B cell (primary cell): ENCODE data around the gene PCDHB16. TPM values are rescaled to one million over a fixed set of nuclear protein-coding genes. Genes with fewer than 3 reads are reported as not detected.
"Not testable (repeated sequence)": the region's sequence is repeated elsewhere in the genome, so short reads cannot be mapped to it uniquely, and the experiment has no call there.

Experiments used
- ATAC-seq: fragments of 200-7000 bp; cut with Tn5 transposase; one replicate; pipeline ENCODE4 v1.10.0; 2021; ENCODE audit warnings: low read depth, mild to moderate bottlenecking, moderate number of reproducible peaks, moderate library complexity
- CTCF ChIA-PET: fragments of 350-600 bp; sonication (Branson Sonifier 250); formaldehyde crosslinking; loops from one replicate; lab custom pipeline; 2021; ENCODE audit warnings: antibody characterized with exemption, inconsistent platforms; lab: Charles Lee
- POLR2A ChIA-PET: fragments of 350-600 bp; sonication (Branson Sonifier 250); formaldehyde crosslinking; loops from one replicate; lab custom pipeline; 2021; ENCODE audit warnings: antibody characterized with exemption; lab: Charles Lee
- DNase-seq: peaks from one replicate; pipeline ENCODE4 v3.0.0; 2013
- H2AFZ ChIP-seq: 2 replicates; pipeline ENCODE4 v1.6.1; 2012; ENCODE audit warnings: mild to moderate bottlenecking, low read depth, low read length; ENCODE audit not compliant: insufficient read depth, poor library complexity, severe bottlenecking
- H3K27ac ChIP-seq, 2 donors: 1 replicate in 1 of 2; 2 replicates in 1 of 2; pipeline ENCODE4 v1.5.1; 2012 to 2013; ENCODE audit warnings: low read length in 2 of 2, mild to moderate bottlenecking in 2 of 2, moderate library complexity in 1 of 2
- H3K27me3 ChIP-seq, 4 experiments: fragments of 200-600 bp in 1 of 4; sonication (generic) in 1 of 4; replicated peaks in 1 of 4; 1 replicate in 2 of 4; 2 replicates in 2 of 4; pipeline versions ENCODE4 v1.6.1 to v1.7.0; 2013 to 2016; ENCODE audit warnings: low read length in 3 of 4, mild to moderate bottlenecking in 2 of 4, mixed read lengths in 1 of 4, moderate library complexity in 1 of 4; ENCODE audit not compliant: insufficient read depth in 4 of 4, control insufficient read depth in 3 of 4; ENCODE audit errors: control extremely low read depth in 1 of 4
- H3K36me3 ChIP-seq, 2 experiments: replicated peaks in 1 of 2; 1 replicate in 1 of 2; 2 replicates in 1 of 2; pipeline versions ENCODE4 v1.6.1 to v1.7.1; 2013; ENCODE audit warnings: low read length in 1 of 2; ENCODE audit not compliant: insufficient read depth in 2 of 2, control insufficient read depth in 1 of 2; ENCODE audit errors: control extremely low read depth in 1 of 2, extremely low read depth in 1 of 2
- H3K4me1 ChIP-seq, 2 donors: fragments of 200-600 bp in 1 of 2; sonication (generic) in 1 of 2; 1 replicate in 1 of 2; 2 replicates in 1 of 2; pipeline versions ENCODE4 v1.5.1 to v1.6.1; 2013 to 2017; ENCODE audit warnings: low read length in 2 of 2; ENCODE audit not compliant: control insufficient read depth in 2 of 2, insufficient read depth in 2 of 2
- H3K4me2 ChIP-seq: replicated peaks from 2 replicates; pipeline ENCODE3; 2012; ENCODE audit warnings: mild to moderate bottlenecking, low read depth, low read length; ENCODE audit not compliant: poor library complexity, severe bottlenecking
- H3K4me3 ChIP-seq, 5 experiments: fragments of 200-600 bp in 1 of 5; sonication (generic) in 1 of 5; 1 replicate in 3 of 5; 2 replicates in 2 of 5; pipeline versions ENCODE4 v1.5.1 to v1.7.0; 2011 to 2016; ENCODE audit warnings: low read length in 4 of 5, mild to moderate bottlenecking in 4 of 5, low read depth in 2 of 5, control low read depth in 1 of 5, moderate library complexity in 1 of 5; ENCODE audit not compliant: insufficient read depth in 1 of 5; ENCODE audit errors: control extremely low read depth in 1 of 5, extremely low read depth in 1 of 5
- H3K79me2 ChIP-seq: fragments of 200-600 bp; sonication (generic); one replicate; pipeline ENCODE4 v1.6.0; 2016; ENCODE audit warnings: low read length; ENCODE audit not compliant: control insufficient read depth, insufficient read depth
- H3K9ac ChIP-seq: fragments of 200-600 bp; sonication (generic); 2 replicates; pipeline ENCODE4 v1.6.1; 2017; ENCODE audit warnings: mild to moderate bottlenecking, low read length, moderate library complexity
- H3K9me3 ChIP-seq, 3 donors: one replicate each; pipeline versions ENCODE4 v1.6.1 to v1.7.1; 2013; ENCODE audit warnings: low read length in 2 of 3; ENCODE audit not compliant: control insufficient read depth in 2 of 3, insufficient read depth in 1 of 3; ENCODE audit errors: control extremely low read depth in 1 of 3
- H4K20me1 ChIP-seq: 2 replicates; pipeline ENCODE4 v1.6.0; 2012; ENCODE audit warnings: mild to moderate bottlenecking, low read length; ENCODE audit not compliant: insufficient read depth, control insufficient read depth, poor library complexity, severe bottlenecking
- H3K27ac Mint-ChIP-seq: one replicate; pipeline ENCODE4 v1.8.0; 2021; ENCODE audit warnings: mixed read lengths
- H3K27me3 Mint-ChIP-seq: one replicate; pipeline ENCODE4 v1.8.0; 2021; ENCODE audit warnings: mixed read lengths
- H3K4me1 Mint-ChIP-seq: one replicate; pipeline ENCODE4 v1.8.0; 2021; ENCODE audit warnings: mixed read lengths
- H3K4me3 Mint-ChIP-seq: one replicate; pipeline ENCODE4 v1.8.0; 2021; ENCODE audit warnings: mixed read lengths
- H3K9me3 Mint-ChIP-seq: one replicate; pipeline ENCODE4 v1.8.0; 2022; ENCODE audit warnings: mixed read lengths; ENCODE audit not compliant: insufficient read depth
- EZH2 ChIP-seq: IDR thresholded peaks from 2 replicates; pipeline ENCODE4 v1.6.1; 2012; ENCODE audit warnings: borderline replicate concordance, low read depth, mild to moderate bottlenecking, moderate library complexity, low read length; ENCODE audit not compliant: insufficient read depth, poor library complexity, severe bottlenecking
- WGBS: methylation state at CpG from one replicate; pipeline ENCODE4 v1.1.5; 2013; ENCODE audit warnings: missing lambda C conversion rate; ENCODE audit not compliant: insufficient coverage; 5-methylcytosine and 5-hydroxymethylcytosine counted together
- intact Hi-C: fragments of 100-400 bp; cut with micrococcal nuclease; formaldehyde crosslinking; loops from one replicate; pipeline ENCODE4 v1.10.0; 2022
- polyA plus RNA-seq: library from polyadenylated mRNA; depleted of rRNA; stranded (reverse); fragments of >200 nt; gene quantifications from 2 replicates; pipeline ENCODE4 v1.2.3, GENCODE V29; 2012
- total RNA-seq, 2 donors: library from RNA; stranded (reverse); fragments of 120-200 nt in 1 of 2; gene quantifications; 1 replicate in 1 of 2; 2 replicates in 1 of 2; pipeline versions ENCODE4 v1.2.3 to v1.2.4, GENCODE V29; 2013 to 2022
- TF ChIP-seq, protein P1 (sequence below): fragments of 200-600 bp; IDR thresholded peaks from one replicate; pipeline ENCODE4 v1.8.0; 2022; ENCODE audit warnings: antibody characterized with exemption, mild to moderate bottlenecking

PCDHB16 gene
- total and polyA plus RNA-seq, 2 donors (not counting 1 experiment from before 2014, with no cell fraction given), result not detected

DNA sequence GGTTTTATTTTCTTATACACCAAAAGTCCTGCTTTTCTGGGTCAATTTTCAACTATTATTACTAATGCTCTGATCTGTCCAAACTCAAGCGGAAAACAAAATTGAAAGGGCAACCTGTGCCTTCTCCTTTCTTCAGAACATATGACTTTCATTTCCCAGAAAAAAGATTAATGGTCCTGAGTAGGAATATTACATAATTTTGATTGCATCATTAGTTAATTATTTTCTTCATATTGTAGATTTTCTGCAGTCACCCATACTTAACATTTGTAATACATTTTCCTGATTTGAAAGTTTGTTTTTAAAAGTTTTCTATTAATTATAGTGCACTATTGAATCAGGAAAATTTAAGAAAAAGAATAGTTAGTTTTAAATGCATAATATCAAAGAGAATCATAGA, 6.3 kb upstream of the PCDHB16 start:
- CTCF ChIA-PET, result no interaction called here
- no CpG with 5 or more reads among the region's 1 CpG for WGBS
- H3K4me3 ChIP-seq, result no peak overlapping the region
- H3K4me3 Mint-ChIP-seq, result no peak overlapping the region
- peaks cover 0 to 4% of the 10 kb centered on the region in 2 donors for H3K4me1 ChIP-seq
- POLR2A ChIA-PET, result no interaction called here
- H4K20me1 ChIP-seq, result no peaks in the 10 kb centered on the region
- H3K27ac Mint-ChIP-seq, result no peak overlapping the region
- peaks cover 2% of the 10 kb centered on the region for H3K4me1 Mint-ChIP-seq
- peaks cover 2% of the 10 kb centered on the region for H3K9me3 Mint-ChIP-seq
- no peak overlapping the region for H3K4me2 ChIP-seq
- no peaks in the 10 kb centered on the region for H3K27me3 Mint-ChIP-seq
- H3K79me2 ChIP-seq, result no peaks in the 10 kb centered on the region
- peaks cover 0 to 5% (median 0%) of the 10 kb centered on the region in 4 experiments for H3K27me3 ChIP-seq
- no peak for TF ChIP-seq EZH2
- TF ChIP-seq, protein P1, sequence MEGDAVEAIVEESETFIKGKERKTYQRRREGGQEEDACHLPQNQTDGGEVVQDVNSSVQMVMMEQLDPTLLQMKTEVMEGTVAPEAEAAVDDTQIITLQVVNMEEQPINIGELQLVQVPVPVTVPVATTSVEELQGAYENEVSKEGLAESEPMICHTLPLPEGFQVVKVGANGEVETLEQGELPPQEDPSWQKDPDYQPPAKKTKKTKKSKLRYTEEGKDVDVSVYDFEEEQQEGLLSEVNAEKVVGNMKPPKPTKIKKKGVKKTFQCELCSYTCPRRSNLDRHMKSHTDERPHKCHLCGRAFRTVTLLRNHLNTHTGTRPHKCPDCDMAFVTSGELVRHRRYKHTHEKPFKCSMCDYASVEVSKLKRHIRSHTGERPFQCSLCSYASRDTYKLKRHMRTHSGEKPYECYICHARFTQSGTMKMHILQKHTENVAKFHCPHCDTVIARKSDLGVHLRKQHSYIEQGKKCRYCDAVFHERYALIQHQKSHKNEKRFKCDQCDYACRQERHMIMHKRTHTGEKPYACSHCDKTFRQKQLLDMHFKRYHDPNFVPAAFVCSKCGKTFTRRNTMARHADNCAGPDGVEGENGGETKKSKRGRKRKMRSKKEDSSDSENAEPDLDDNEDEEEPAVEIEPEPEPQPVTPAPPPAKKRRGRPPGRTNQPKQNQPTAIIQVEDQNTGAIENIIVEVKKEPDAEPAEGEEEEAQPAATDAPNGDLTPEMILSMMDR, result no peak
- no peak for ATAC-seq
- intact Hi-C loops, result no loop called here
- H3K9ac ChIP-seq, result no peak overlapping the region
- H3K9me3 ChIP-seq, result peaks cover 2 to 33% (median 3%) of the 10 kb centered on the region in 3 donors
- no peak overlapping the region for H2AFZ ChIP-seq
- H3K27ac ChIP-seq, result no peak overlapping the region
- H3K36me3 ChIP-seq, result no peaks in the 10 kb centered on the region
- no peak for DNase-seq

DNA sequence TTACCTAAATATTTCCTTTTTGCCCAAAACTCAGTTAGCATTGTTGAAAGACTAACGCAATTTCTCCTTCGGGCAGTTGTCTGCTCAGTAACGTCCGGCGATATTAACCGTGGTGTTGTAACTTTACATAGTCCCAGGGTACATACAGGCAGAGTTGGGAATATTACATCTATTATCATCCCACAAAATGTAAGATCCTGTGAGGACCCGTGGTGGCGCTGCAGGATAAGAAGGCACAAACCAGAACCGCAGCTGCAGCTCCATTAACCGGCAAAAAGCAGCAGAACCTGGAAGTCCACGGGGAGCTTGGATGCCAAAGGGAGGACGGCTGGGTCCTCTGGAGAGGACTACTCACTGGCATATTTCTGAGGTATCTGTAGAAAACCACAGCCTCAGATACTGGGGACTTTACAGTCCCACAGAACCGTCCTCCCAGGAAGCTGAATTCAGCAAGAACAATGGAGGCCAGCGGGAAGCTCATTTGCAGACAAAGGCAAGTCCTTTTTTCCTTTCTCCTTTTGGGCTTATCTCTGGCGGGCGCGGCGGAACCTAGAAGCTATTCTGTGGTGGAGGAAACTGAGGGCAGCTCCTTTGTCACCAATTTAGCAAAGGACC, 4.5 kb upstream of the PCDHB16 start, which contains the start of gene PCDHB8:
Gene PCDHB8 (plus strand): TSS at position 214 of the 615 bp plus-strand sequence. CDS start 245 bp downstream, at position 459.
- peaks cover 15% of the 10 kb centered on the region for H3K27me3 Mint-ChIP-seq
- WGBS, result 41% methylated on average over 6 of the region's 18 CpGs
- intact Hi-C loops, H3K27ac Mint-ChIP-seq, H3K4me2 ChIP-seq, H4K20me1 ChIP-seq, ATAC-seq, H3K4me3 Mint-ChIP-seq, H3K4me3 ChIP-seq, H3K4me1 ChIP-seq, POLR2A ChIA-PET, H3K9me3 Mint-ChIP-seq, H3K4me1 Mint-ChIP-seq, H2AFZ ChIP-seq, H3K9ac ChIP-seq, H3K36me3 ChIP-seq, H3K27ac ChIP-seq, DNase-seq, H3K79me2 ChIP-seq: not testable (repeated sequence)
- Histone ChIP-seq H3K9me3 (peaks cover 2 to 36% (median 3%) of the 10 kb centered on the region in 3 donors), H3K27me3 (peaks cover 0 to 11% (median 5%) of the 10 kb centered on the region in 4 experiments)
- CTCF ChIA-PET, result interaction anchor here (1.0 kb wide), 1 partner anchor 243 kb away, joined by 3 read pairs; the partner anchor contains the start of gene PCDHGA11

DNA sequence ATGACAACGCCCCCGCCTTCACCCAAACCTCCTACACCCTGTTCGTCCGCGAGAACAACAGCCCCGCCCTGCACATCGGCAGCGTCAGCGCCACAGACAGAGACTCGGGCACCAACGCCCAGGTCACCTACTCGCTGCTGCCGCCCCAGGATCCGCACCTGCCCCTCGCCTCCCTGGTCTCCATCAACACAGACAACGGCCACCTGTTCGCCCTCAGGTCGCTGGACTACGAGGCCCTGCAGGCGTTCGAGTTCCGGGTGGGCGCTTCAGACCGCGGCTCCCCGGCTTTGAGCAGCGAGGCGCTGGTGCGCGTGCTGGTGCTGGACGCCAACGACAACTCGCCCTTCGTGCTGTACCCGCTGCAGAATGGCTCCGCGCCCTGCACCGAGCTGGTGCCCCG, 2.8 kb upstream of the PCDHB16 start:
- DNase-seq, ATAC-seq, H4K20me1 ChIP-seq, H3K4me1 Mint-ChIP-seq, H2AFZ ChIP-seq, CTCF ChIA-PET, intact Hi-C loops, POLR2A ChIA-PET, H3K36me3 ChIP-seq, H3K9ac ChIP-seq, H3K4me3 ChIP-seq, H3K4me1 ChIP-seq, H3K79me2 ChIP-seq, H3K27ac Mint-ChIP-seq, H3K4me3 Mint-ChIP-seq, H3K27ac ChIP-seq, H3K9me3 Mint-ChIP-seq, H3K4me2 ChIP-seq: not testable (repeated sequence)
- Histone ChIP-seq H3K9me3 (peaks cover 2 to 36% (median 5%) of the 10 kb centered on the region in 3 donors), H3K27me3 (peaks cover 0 to 12% (median 8%) of the 10 kb centered on the region in 4 experiments)
- WGBS, result 51% methylated on average over 6 of the region's 39 CpGs
- H3K27me3 Mint-ChIP-seq, result peaks cover 24% of the 10 kb centered on the region
